ENCODE data around the gene XK. TPM values are rescaled to one million over a fixed set of nuclear protein-coding genes. Genes with fewer than 3 reads are reported as not detected.
"Not testable (repeated sequence)": the region's sequence is repeated elsewhere in the genome, so short reads cannot be mapped to it uniquely, and the experiment has no call there.

XK gene
- total RNA-seq, 4 donors from 2014 or later, result under 0.01 to 0.22 (median 0.10) TPM

GRCh38 chrX:37765507-37765906 is 79.9 kb downstream of the XK start:
- H3K27me3 ChIP-seq, result peaks cover 0 to 13% of the 10 kb centered on the region in 2 donors
- H3K36me3 ChIP-seq, result no peaks in the 10 kb centered on the region
- H3K4me3 ChIP-seq, result no peak overlapping the region
- H3K4me1 ChIP-seq, result no peaks in the 10 kb centered on the region
- DNase-seq (ENCODE audit: low spot score in 2 of 2), result no peak
- no peak overlapping the region for H3K27ac ChIP-seq
- TF ChIP-seq POLR2A (IDR thresholded peaks at IDR 0.05) (no peak), EP300 (IDR thresholded peaks at IDR 0.05) (no peak), CTCF (IDR thresholded peaks at IDR 0.05) (no peak)
- no peaks in the 10 kb centered on the region for H3K9me3 ChIP-seq

- H3K9me3 ChIP-seq, result no peaks in the 10 kb centered on the region
- WGBS, 2 donors, result 74 to 82% methylated on average over 1 of the region's 1 CpG
- TF ChIP-seq POLR2A (IDR thresholded peaks at IDR 0.05) (no peak), EP300 (IDR thresholded peaks at IDR 0.05) (no peak), CTCF (IDR thresholded peaks at IDR 0.05) (no peak)
- no peak for DNase-seq (ENCODE audit: low spot score in 2 of 2)
- no peaks in the 10 kb centered on the region for H3K36me3 ChIP-seq
- no peaks in the 10 kb centered on the region for H3K4me1 ChIP-seq
- peaks cover 0 to 11% of the 10 kb centered on the region in 2 donors for H3K27me3 ChIP-seq
- H3K4me3 ChIP-seq, result no peak overlapping the region
- H3K27ac ChIP-seq, result no peak overlapping the region
Measured at GRCh38 chrX:37767430-37767829, 81.8 kb downstream of the XK start.

- not testable (repeated sequence) for H3K36me3 ChIP-seq; H3K27me3 ChIP-seq; H3K4me3 ChIP-seq; DNase-seq (ENCODE audit: low spot score in 2 of 2); H3K4me1 ChIP-seq; H3K27ac ChIP-seq; H3K9me3 ChIP-seq
- WGBS, 2 donors, result 91 to 93% methylated on average over 5 to 9 of the region's 9 CpGs
Measured at GRCh38 chrX:37768866-37769265, 83.3 kb downstream of the XK start.

- no peak overlapping the region for H3K4me3 ChIP-seq
- no peaks in the 10 kb centered on the region for H3K9me3 ChIP-seq
- H3K36me3 ChIP-seq, result no peaks in the 10 kb centered on the region
- DNase-seq (ENCODE audit: low spot score in 2 of 2), result no peak
- no peak overlapping the region for H3K27ac ChIP-seq
- TF ChIP-seq CTCF (IDR thresholded peaks at IDR 0.05) (no peak), POLR2A (IDR thresholded peaks at IDR 0.05) (no peak)
- H3K27me3 ChIP-seq, result peaks cover 0 to 6% of the 10 kb centered on the region in 2 donors
- no peaks in the 10 kb centered on the region for H3K4me1 ChIP-seq
Measured at GRCh38 chrX:37776283-37776986, 90.8 kb downstream of the XK start.

- H3K27ac ChIP-seq, result no peak overlapping the region
- no peak overlapping the region for H3K4me3 ChIP-seq
- TF ChIP-seq EP300 (IDR thresholded peaks at IDR 0.05), result no peak
- TF ChIP-seq POLR2A (IDR thresholded peaks at IDR 0.05), result no peak
- no peak for TF ChIP-seq CTCF (IDR thresholded peaks at IDR 0.05)
- H3K36me3 ChIP-seq, result no peaks in the 10 kb centered on the region
- 61 to 73% methylated on average over 2 of the region's 2 CpGs for WGBS, 2 donors
- H3K9me3 ChIP-seq, result no peaks in the 10 kb centered on the region
- H3K4me1 ChIP-seq, result no peaks in the 10 kb centered on the region
- peaks cover 0 to 6% of the 10 kb centered on the region in 2 donors for H3K27me3 ChIP-seq
- no peak for DNase-seq (ENCODE audit: low spot score in 2 of 2)
Measured at GRCh38 chrX:37776987-37777325, 91.4 kb downstream of the XK start.

- H3K4me1 ChIP-seq, result no peaks in the 10 kb centered on the region
- no peak for TF ChIP-seq POLR2A (IDR thresholded peaks at IDR 0.05)
- TF ChIP-seq CTCF (IDR thresholded peaks at IDR 0.05), result no peak
- no peak for TF ChIP-seq EP300 (IDR thresholded peaks at IDR 0.05)
- H3K27me3 ChIP-seq, result peaks cover 0 to 6% of the 10 kb centered on the region in 2 donors
- DNase-seq (ENCODE audit: low spot score in 2 of 2), result no peak
- H3K27ac ChIP-seq, result no peak within 1 kb of the TSS
- H3K4me3 ChIP-seq, result peak within 1 kb of the TSS in 2 of 4 donors; percentile 19 to 23
- H3K9me3 ChIP-seq, result no peaks in the 10 kb centered on the region
- WGBS, 2 donors, result 57 to 82% methylated on average over 2 of the region's 2 CpGs
- H3K36me3 ChIP-seq, result no peaks in the 10 kb centered on the region
Measured at GRCh38 chrX:37779857-37780256, 94.3 kb downstream of the XK start, which contains the start of gene CYBB. Gene CYBB, plus strand, starts transcription at chrX:37780059. Its CDS starts 19 bp downstream, at chrX:37780078.
